Inflammatory macrophage treated with lipopolysaccharide for 4 hours (primary cell): ENCODE results near the gene NOP56.
A peak's percentile ranks its signal among the peaks of the same experiment; 100 is the strongest.

Experiments used
- DNase-seq: peaks from one replicate; pipeline ENCODE4 v3.0.0-alpha.2; 2020

Gene NOP56

GRCh38 chr20:2705931-2706645 is 53.7 kb downstream of the NOP56 start:
- DNase-seq: no peak

- peak; percentile 18 for DNase-seq
Measured at GRCh38 chr20:2706688-2707352, 54.4 kb downstream of the NOP56 start.

GRCh38 chr20:2707353-2708072 is 55.1 kb downstream of the NOP56 start:
- DNase-seq: no peak
